ENCODE measurements around the gene NFIX. TPM values are rescaled to one million over a fixed set of nuclear protein-coding genes. Genes with fewer than 3 reads are reported as not detected.

Gene NFIX
- total RNA-seq, 1 donor from 2014 or later, result not detected

DNA sequence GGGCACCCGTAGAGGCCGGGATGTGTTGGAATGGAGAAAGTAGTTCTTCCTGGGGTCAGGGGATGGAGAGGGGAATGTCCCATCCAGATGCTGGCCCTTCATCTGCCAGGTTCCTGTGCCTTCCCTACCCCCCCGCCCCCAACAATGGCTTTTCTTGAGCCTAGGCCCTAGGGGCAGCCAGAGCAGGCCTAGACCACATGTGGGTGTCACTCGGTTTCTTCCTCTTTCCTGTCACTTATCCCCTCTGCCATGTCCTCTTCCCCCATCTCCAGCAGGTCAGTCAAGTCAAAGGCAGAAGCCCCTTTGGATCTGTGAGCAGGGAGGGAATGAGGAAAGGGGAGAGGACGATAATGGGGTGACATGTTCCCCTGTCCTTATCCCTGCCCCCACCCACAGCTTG, 71.0 kb downstream of the NFIX start:
- H3K4me3 ChIP-seq (ENCODE audit: low read depth, low read length), result no peak overlapping the region
- no peak for DNase-seq (ENCODE audit: low read depth)
- TF ChIP-seq CTCF (conservative IDR thresholded peaks at IDR 0.05; ENCODE audit: low read depth, low read length), result no peak

GRCh38 chr19:13066933-13067807, 71.9 kb downstream of the NFIX start:
- no peak overlapping the region for H3K4me3 ChIP-seq (ENCODE audit: low read depth, low read length)
- DNase-seq (ENCODE audit: low read depth), result no peak
- TF ChIP-seq CTCF (conservative IDR thresholded peaks at IDR 0.05; ENCODE audit: low read depth, low read length), result no peak

GRCh38 chr19:13068085-13068846, 73.0 kb downstream of the NFIX start:
- no peak for TF ChIP-seq CTCF (conservative IDR thresholded peaks at IDR 0.05; ENCODE audit: low read depth, low read length)
- H3K4me3 ChIP-seq (ENCODE audit: low read depth, low read length), result no peak overlapping the region
- no peak for DNase-seq (ENCODE audit: low read depth)

- no peak for DNase-seq (ENCODE audit: low read depth)
- H3K4me3 ChIP-seq (ENCODE audit: low read depth, low read length), result no peak overlapping the region
- no peak for TF ChIP-seq CTCF (conservative IDR thresholded peaks at IDR 0.05; ENCODE audit: low read depth, low read length)
These were observed 74.4 kb downstream of the NFIX start for GRCh38 chr19:13069415-13070359.

DNA sequence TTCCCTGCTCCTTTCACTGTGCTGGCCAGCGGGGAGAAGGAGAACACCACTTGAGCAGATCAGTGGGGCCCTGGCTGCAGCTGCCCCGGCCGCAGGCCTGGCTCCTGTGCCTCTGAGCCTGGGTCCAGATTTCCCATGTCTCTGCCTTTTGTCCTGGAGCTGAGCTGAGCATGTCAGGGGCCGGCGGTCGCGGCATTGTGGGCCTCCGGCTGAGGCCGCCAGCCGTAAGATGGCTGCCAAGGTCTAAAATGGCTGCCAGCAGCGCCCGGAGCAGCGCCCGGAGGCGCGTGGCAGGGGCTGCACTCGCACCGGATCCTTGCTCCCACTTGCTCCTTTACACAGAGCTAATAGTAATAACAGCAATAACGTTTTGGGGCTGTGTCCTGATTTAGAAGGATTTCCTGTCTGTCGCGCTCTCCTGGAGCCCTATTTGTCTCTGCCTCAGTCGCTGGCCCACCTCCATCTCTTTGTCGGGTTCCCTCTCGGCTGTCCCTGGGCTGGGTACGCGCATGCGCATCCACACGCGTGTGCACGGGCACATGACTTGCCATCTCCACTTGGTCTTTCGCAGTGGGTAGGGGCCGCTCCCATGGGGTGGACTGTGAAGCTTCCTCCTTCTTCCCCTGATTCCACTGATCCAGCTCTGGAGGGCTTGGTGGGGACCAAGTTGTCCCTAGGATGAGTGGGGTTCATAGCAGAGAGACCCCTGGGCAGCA, 75.3 kb downstream of the NFIX start:
- DNase-seq (ENCODE audit: low read depth), result no peak
- no peak for TF ChIP-seq CTCF (conservative IDR thresholded peaks at IDR 0.05; ENCODE audit: low read depth, low read length)
- no peak overlapping the region for H3K4me3 ChIP-seq (ENCODE audit: low read depth, low read length)
